T1000 (cell line): Measurements from ENCODE around the gene TTI1.

Experiments
- DNase-seq: peaks from one replicate; lab custom pipeline; 2025; ENCODE audit warnings: mixed read lengths; lab: John Stamatoyannopoulos, UW

TTI1 gene

DNA sequence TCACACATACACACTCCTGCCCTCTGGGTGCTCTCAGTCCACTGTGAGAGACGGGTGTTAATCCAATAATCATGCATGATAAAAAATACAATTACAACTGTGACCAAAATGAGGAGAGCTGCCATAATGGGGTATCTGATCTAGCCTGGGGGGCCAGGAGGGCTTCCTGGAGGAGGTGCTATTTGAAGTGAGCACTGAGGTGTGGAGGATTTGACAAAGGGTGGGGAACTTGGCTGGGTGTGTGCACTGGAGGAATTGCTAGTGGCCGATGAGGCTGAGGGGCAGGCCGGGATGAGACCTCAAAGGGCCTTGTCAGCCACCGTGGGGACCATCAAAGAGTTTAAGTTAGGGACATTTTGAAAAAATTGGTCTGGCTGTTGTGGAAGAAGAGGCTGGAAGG lies 95.6 kb downstream of the TTI1 start:
- no peak for DNase-seq

DNA sequence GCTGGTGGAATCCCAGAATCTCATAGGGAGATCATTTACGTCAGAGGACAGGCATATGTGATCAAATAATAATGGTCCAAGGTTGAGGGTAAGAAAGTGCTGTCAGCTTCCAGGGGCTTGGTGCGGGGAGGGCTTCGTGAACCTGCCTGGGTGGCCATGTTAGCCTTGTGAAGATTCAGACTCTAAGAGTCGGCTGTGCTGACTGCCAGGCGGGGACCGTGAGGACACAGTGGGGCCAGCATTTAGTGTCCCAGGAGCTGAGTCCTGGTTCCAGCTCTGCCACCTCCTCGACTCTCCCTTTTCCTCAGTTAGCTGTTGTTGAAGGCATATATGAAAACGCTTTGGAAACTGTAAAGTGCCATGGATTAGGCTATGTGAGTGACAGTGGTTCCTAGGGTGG lies 96.8 kb downstream of the TTI1 start:
- no peak for DNase-seq

DNA sequence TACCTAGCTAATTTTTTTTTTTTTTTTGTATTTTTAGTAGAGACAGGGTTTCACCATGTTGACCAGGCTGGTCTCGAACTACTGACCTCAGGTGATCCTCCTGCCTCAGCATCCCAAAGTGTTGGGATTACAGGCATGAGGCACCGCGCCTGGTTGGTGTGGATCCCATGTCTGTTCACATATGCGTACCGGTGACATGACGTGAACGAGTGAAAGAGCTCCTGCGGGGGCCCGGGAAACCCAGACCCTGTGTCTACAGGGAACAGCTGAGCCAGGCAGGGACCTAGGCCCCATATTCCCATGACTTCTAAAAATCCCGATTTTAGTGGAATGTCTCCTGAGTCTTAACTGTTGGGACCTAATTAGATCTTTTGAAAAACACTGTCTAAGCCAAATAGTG lies 97.2 kb downstream of the TTI1 start:
- DNase-seq: no peak

DNA sequence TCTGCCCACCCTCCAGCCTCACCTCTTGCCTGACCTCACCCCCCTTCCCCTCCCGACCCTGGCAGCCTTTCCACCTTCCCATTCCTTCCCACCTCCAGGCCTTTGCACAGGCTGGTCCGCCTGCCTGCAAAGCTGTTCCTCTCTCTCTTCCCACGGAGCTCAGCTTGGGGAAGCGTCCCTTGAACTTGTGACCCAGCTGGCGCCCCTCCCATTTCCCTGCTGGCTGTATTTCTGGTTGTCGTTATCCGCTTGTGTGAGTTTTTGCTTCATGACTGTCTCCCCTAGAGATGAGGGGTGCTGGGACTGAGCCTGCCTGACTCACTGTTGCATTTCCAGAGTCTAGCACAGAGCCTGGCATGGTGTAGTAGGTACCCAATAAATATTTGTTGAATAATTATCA lies 97.8 kb downstream of the TTI1 start:
- DNase-seq: no peak

DNA sequence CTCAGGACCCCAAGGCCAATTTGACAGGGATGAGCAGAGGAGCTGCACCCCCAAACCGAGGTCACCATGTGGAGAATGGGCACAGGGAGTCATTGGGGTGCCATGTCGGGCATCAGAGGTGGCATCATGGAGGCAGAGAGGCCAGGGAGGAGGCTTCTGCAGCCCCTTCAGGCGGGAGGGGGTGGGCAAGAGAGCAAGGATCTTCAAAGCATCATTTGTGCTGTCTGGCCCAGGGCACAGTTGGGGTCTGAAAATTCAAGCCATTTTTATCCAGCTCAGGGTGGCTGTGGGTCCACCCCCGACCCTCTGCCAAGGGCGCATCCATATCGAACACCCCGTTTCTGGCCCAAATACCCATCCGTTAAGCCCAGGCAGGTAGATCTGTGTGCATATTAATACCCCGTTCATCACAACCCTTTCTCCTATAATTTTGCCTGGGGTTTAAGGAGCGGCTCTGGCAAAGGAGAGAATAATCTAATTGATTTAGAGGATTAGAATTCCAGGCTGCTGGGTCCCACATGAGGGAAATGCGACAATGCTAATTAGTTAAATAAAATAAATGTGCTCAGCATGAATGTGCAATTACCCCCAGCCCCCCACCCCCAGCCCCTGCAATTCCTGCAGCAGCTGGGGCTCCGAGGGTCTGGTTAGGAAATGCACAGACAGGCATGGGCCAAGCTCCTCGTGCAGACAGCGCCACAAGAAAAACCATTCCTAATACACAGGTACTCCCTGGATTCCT lies 98.5 kb downstream of the TTI1 start:
- no peak for DNase-seq

DNA sequence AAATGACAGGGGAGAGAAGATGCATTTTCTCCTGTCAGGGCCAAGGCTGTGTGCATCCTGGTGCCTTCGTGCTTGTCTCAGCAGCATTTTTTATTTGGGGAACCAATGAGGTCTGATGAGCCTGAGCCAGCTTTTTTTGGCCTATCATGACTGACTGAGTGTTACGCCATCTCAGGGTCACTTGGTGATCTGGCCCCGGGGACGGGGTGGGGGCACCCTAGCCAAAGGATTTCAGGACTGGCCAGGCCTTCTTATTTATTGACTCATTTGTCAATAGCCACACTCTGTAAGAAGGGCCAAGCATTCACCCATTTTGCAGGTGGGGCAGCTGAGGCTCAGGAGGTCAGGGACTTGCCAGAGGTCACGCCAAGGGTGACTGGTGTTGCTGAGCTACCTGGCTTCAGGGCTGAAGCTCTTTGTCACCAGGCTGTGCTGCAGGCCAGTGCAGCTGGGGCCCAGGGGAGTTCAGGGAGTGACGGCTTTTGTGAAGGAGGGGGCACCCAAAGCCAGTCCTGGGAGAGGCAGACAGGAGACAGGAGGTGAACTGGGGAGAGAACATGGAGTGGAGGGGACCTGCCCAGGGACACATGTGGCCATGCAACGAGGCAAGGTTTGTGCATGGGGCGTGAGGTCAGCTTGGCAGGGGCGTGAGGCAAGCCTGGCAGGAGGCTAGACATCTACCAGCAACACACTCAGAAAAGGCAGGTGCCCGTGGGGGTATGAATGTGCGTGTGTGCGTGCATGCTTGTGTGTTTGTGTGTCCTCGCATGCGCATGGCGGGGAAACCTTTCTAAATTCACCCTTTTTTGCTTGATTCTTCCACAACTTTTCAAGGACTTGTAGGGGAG lies 99.2 kb downstream of the TTI1 start:
- DNase-seq: no peak
